Measurements from ENCODE around the gene SPRR2B. TPM values are rescaled to one million over a fixed set of nuclear protein-coding genes. Genes with fewer than 3 reads are reported as not detected.
"Not testable (repeated sequence)": the region's sequence is repeated elsewhere in the genome, so short reads cannot be mapped to it uniquely, and the experiment has no call there.

SPRR2B gene
- total and polyA plus RNA-seq, 2 donors (not counting 3 experiments of a cell fraction or from before 2014, with no cell fraction given) = not detected

GRCh38 chr1:153113416-153113815, 42.0 kb upstream of the SPRR2B start, which contains the start of gene SPRR2F:
Gene SPRR2F (minus strand): TSS chr1:153113516. CDS start chr1:153112733, 783 bp downstream.
- BruUV-seq (replicated peaks) = no TSS peak
- dilution Hi-C loops (cut with MboI; ENCODE audit: extremely low pct_ligation_motif_present, low sequenced_read_pairs) = no loop called here

GRCh38 chr1:153112454-153112853, 41.0 kb upstream of the SPRR2B start:
- POLR2A ChIA-PET; H4K20me1 ChIP-seq (replicated peaks; ENCODE audit: control insufficient read depth, extremely low read depth, insufficient read depth, low read length); H2AFZ ChIP-seq (ENCODE audit: low read depth, low read length); BruUV-seq (replicated peaks); H3K9me1 ChIP-seq (replicated peaks; ENCODE audit: control insufficient read depth, extremely low read depth, insufficient read depth, low read length); intact Hi-C loops (cut with micrococcal nuclease); H3K9me3 ChIP-seq (replicated peaks; ENCODE audit: control insufficient read depth, insufficient read depth, low read length); H3K4me3 ChIP-seq (replicated peaks in 1 of 3; ENCODE audit: insufficient read depth in 1 of 3, low read depth in 1 of 3, low read length in 3 of 3); dilution Hi-C loops (cut with MboI; ENCODE audit: extremely low pct_ligation_motif_present, low sequenced_read_pairs); DNase-seq (ENCODE audit: low read depth, low spot score); H3K4me2 ChIP-seq (ENCODE audit: insufficient read depth, low read length); FAIRE-seq; H3K79me2 ChIP-seq (ENCODE audit: control insufficient read depth, insufficient read depth, low read length); H3K27me3 ChIP-seq (ENCODE audit: control insufficient read depth in 2 of 2, insufficient read depth in 2 of 2, low read length in 2 of 2); H3K36me3 ChIP-seq (ENCODE audit: control insufficient read depth in 2 of 2, extremely low read depth in 1 of 2, insufficient read depth in 2 of 2, low read length in 2 of 2); H3K27ac ChIP-seq (ENCODE audit: insufficient read depth, low read depth, low read length); H3K9ac ChIP-seq (replicated peaks; ENCODE audit: extremely low read depth, insufficient read depth, low read length); H3K4me1 ChIP-seq (ENCODE audit: control insufficient read depth, extremely low read depth, insufficient read depth, low read length); CTCF ChIA-PET: not testable (repeated sequence)

More at GRCh38 chr1:153113416-153113815, 42.0 kb upstream of the SPRR2B start, which contains the start of gene SPRR2F:
- intact Hi-C loops (cut with micrococcal nuclease) = no loop called here
- Histone ChIP-seq H2AFZ (ENCODE audit: low read depth, low read length) (no peak within 1 kb of the TSS), H3K4me1 (ENCODE audit: control insufficient read depth, extremely low read depth, insufficient read depth, low read length) (no peaks in the 10 kb centered on the region), H3K4me3 (replicated peaks in 1 of 3; ENCODE audit: insufficient read depth in 1 of 3, low read depth in 1 of 3, low read length in 3 of 3) (no peak within 1 kb of the TSS), H3K36me3 (ENCODE audit: control insufficient read depth in 2 of 2, extremely low read depth in 1 of 2, insufficient read depth in 2 of 2, low read length in 2 of 2) (no peaks in the 10 kb centered on the region), H3K9me1 (replicated peaks; ENCODE audit: control insufficient read depth, extremely low read depth, insufficient read depth, low read length) (no peaks in the 10 kb centered on the region), H3K4me2 (ENCODE audit: insufficient read depth, low read length) (no peak within 1 kb of the TSS), H3K27ac (ENCODE audit: insufficient read depth, low read depth, low read length) (no peak within 1 kb of the TSS), H3K9ac (replicated peaks; ENCODE audit: extremely low read depth, insufficient read depth, low read length) (no peak within 1 kb of the TSS), H4K20me1 (replicated peaks; ENCODE audit: control insufficient read depth, extremely low read depth, insufficient read depth, low read length) (no peaks in the 10 kb centered on the region), H3K9me3 (replicated peaks; ENCODE audit: control insufficient read depth, insufficient read depth, low read length) (no peaks in the 10 kb centered on the region), H3K27me3 (ENCODE audit: control insufficient read depth in 2 of 2, insufficient read depth in 2 of 2, low read length in 2 of 2) (no peaks in the 10 kb centered on the region), H3K79me2 (ENCODE audit: control insufficient read depth, insufficient read depth, low read length) (no peaks in the 10 kb centered on the region)
- no peak for TF ChIP-seq FOS (IDR thresholded peaks at IDR 0.05; ENCODE audit: borderline replicate concordance, insufficient read depth, low read length)
- TF ChIP-seq MYC (IDR thresholded peaks at IDR 0.05; ENCODE audit: low read depth, low read length) = no peak
- no peak for TF ChIP-seq JUN (IDR thresholded peaks at IDR 0.05; ENCODE audit: borderline replicate concordance, insufficient read depth, insufficient read length, low read depth)
- TF ChIP-seq GATA2 (IDR thresholded peaks at IDR 0.05; ENCODE audit: insufficient read depth, insufficient read length, low read depth, low read length) = no peak
- POLR2A ChIA-PET = no interaction called here
- FAIRE-seq = no peak
- CTCF ChIA-PET = no interaction called here
- DNase-seq (ENCODE audit: low read depth, low spot score) = no peak
